ENCODE measurements around the gene PDX1. TPM values are rescaled to one million over a fixed set of nuclear protein-coding genes. Genes with fewer than 3 reads are reported as not detected.

The PDX1 gene
- total and polyA plus RNA-seq, 2 of the 13 experiments (the other 11 are each of a cell fraction or from before 2014, with no cell fraction given) = 0.07 TPM; not detected in 1

GRCh38 chr13:27928805-27929753, 9.3 kb downstream of the PDX1 start:
- Histone ChIP-seq H3K79me2 (ENCODE audit: insufficient read depth, low read length) (no peaks in the 10 kb centered on the region), H3K4me3 (replicated peaks in 1 of 3; ENCODE audit: insufficient read depth in 1 of 3, low read depth in 2 of 3, low read length in 3 of 3) (no peak overlapping the region), H4K20me1 (ENCODE audit: insufficient read depth, low read length) (no peaks in the 10 kb centered on the region), H3K9ac (ENCODE audit: insufficient read depth, low read depth, low read length) (no peak overlapping the region), H3K36me3 (replicated peaks in 1 of 2; ENCODE audit: control insufficient read depth in 1 of 2, insufficient read depth in 2 of 2, low read length in 2 of 2) (no peaks in the 10 kb centered on the region), H3K27me3 (ENCODE audit: control insufficient read depth in 1 of 2, insufficient read depth in 2 of 2, low read length in 2 of 2) (0 out of 5 replicates have a peak, but pooled peaks cover 0 to 7% of the 10 kb centered on the region in 2 experiments), H3K9me3 (ENCODE audit: low read length) (no peaks in the 10 kb centered on the region), H2AFZ (ENCODE audit: low read length) (no peak overlapping the region), H3K4me2 (ENCODE audit: low read depth, low read length) (no peak overlapping the region), H3K4me1 (ENCODE audit: insufficient read depth, low read length) (no peaks in the 10 kb centered on the region), H3K27ac (ENCODE audit: extremely low read length, insufficient read depth, low read length) (no peak overlapping the region)
- FAIRE-seq = no peak
- no peak for ATAC-seq
- intact Hi-C loops (cut with micrococcal nuclease; ENCODE audit: unreplicated experiment) (no loop called here), in situ Hi-C loops (cut with HindIII; ENCODE audit: extremely low pct_ligation_motif_present, low pct_unique_long_range_greater_than_20kb) (no loop called here)
- no TSS peak for BruUV-seq (replicated peaks)
- TF ChIP-seq MAFG (CRISPR knock-in tag; IDR thresholded peaks at IDR 0.05) (no peak), EZH2 (conservative IDR thresholded peaks at IDR 0.05; ENCODE audit: low read depth, low read length) (no peak), SMC3 (IDR thresholded peaks at IDR 0.05; ENCODE audit: low read length) (no peak), ZNF441 (CRISPR knock-in tag; IDR thresholded peaks at IDR 0.05; ENCODE audit: borderline replicate concordance) (no peak), ZNF773 (CRISPR knock-in tag; IDR thresholded peaks at IDR 0.05; ENCODE audit: borderline replicate concordance) (no peak), ZNF253 (CRISPR knock-in tag; IDR thresholded peaks at IDR 0.05; ENCODE audit: borderline replicate concordance) (no peak), CREM (IDR thresholded peaks at IDR 0.05) (no peak), CREM (CRISPR knock-in tag; IDR thresholded peaks at IDR 0.05) (no peak), ZBTB38 (CRISPR knock-in tag; IDR thresholded peaks at IDR 0.05) (no peak), ZNF572 (CRISPR knock-in tag; IDR thresholded peaks at IDR 0.05) (no peak), MNT (IDR thresholded peaks at IDR 0.05) (no peak), ZNF382 (CRISPR knock-in tag; IDR thresholded peaks at IDR 0.05; ENCODE audit: borderline replicate concordance) (no peak), ZNF350 (CRISPR knock-in tag; IDR thresholded peaks at IDR 0.05; ENCODE audit: borderline replicate concordance, low read depth) (no peak), HNRNPUL1 (IDR thresholded peaks at IDR 0.05; ENCODE audit: low read depth, low read length) (no peak), IKZF5 (CRISPR knock-in tag; IDR thresholded peaks at IDR 0.05) (no peak), ZNF670 (CRISPR knock-in tag; IDR thresholded peaks at IDR 0.05; ENCODE audit: borderline replicate concordance) (no peak), NFYB (CRISPR knock-in tag; IDR thresholded peaks at IDR 0.05) (no peak), DNMT1 (CRISPR knock-in tag; IDR thresholded peaks at IDR 0.05) (no peak), MYPOP (CRISPR knock-in tag; IDR thresholded peaks at IDR 0.05) (no peak), SNAPC2 (CRISPR knock-in tag; IDR thresholded peaks at IDR 0.05) (no peak), ZNF547 (CRISPR knock-in tag; IDR thresholded peaks at IDR 0.05) (no peak)
- no peak for DNase-seq (ENCODE audit: low spot score)
- 80% methylated on average over 44 of the region's 48 CpGs for WGBS (ENCODE audit: low lambda C conversion rate)
- ChIA-PET POLR2A (no interaction called here), CTCF (ENCODE audit: low intra/inter-chr PET ratio, low total read pairs) (no interaction called here)
